GM18873 (cell line): Measurements from ENCODE around the gene SKP1.

Experiments
- ATAC-seq: cut with Tn5 transposase; IDR thresholded peaks from one replicate; pipeline ENCODE4 v1.9.1; 2021; ENCODE audit warnings: mild to moderate bottlenecking, moderate library complexity, moderate number of reproducible peaks; ENCODE audit not compliant: unreplicated experiment, low FRiP score

Gene SKP1

GRCh38 chr5:134130239-134130945 is 46.4 kb downstream of the SKP1 start:
- no peak for ATAC-seq

GRCh38 chr5:134129411-134130238 is 47.1 kb downstream of the SKP1 start:
- no peak for ATAC-seq

- no peak for ATAC-seq
Observed at GRCh38 chr5:134128648-134128995, 48.1 kb downstream of the SKP1 start.

DNA sequence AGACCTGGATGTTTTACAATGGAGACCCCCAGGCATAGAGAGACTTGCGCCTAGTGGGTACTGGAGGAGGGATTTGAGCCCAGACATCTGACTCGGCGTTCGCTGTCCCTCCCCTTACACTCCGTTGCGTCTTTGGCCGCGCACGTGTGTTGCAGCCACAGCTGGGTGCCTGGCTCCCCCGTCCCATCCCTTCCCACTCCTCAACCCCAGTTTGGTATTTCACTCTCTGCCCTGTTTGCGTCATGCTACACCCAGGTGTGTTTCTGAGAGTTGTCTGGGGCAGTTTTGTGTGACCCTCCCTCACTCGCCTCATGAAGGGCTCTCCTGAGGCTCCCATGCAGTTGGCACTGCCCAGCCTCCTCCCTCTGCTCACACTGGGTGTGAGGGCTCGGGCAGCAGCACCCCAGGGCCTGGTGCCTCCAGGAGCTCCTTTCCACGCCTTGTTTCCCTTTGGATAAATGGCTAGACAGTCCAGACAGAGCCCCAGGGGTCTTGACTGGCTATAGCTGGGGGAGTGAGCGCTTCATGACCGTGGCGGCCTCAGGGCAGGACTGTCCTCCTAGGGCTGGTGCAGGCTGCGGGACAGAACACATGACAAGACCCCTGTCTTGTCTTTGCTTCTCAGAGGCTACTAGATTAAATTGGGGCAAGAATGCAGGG is 48.6 kb downstream of the SKP1 start:
- no peak for ATAC-seq

- no peak for ATAC-seq
Observed at GRCh38 chr5:134127376-134127861, 49.3 kb downstream of the SKP1 start.

- no peak for ATAC-seq
Observed at GRCh38 chr5:134125039-134126015, 51.4 kb downstream of the SKP1 start.

- no peak for ATAC-seq
Observed at GRCh38 chr5:134124289-134125038, 52.3 kb downstream of the SKP1 start.

DNA sequence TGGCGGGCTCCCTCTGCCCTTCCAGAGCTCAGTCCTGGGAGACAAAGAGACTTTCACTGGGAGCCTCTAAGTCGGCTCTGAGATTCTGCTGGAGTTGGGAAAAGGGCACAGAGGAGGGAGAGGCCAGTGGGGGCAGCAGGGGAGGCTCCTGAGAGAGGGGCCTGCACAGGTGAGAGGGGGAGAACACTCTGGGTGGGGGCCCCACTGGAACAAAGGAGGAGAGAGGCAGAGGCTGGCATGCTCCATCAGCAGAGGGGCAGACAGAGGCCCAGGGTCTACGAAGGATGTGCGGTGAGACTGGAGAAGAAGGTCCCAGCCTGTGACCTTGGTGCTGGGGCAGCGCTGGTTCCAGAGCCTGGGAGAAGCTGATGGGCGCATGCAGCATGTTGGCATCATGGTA is 53.4 kb downstream of the SKP1 start:
- ATAC-seq = no peak

DNA sequence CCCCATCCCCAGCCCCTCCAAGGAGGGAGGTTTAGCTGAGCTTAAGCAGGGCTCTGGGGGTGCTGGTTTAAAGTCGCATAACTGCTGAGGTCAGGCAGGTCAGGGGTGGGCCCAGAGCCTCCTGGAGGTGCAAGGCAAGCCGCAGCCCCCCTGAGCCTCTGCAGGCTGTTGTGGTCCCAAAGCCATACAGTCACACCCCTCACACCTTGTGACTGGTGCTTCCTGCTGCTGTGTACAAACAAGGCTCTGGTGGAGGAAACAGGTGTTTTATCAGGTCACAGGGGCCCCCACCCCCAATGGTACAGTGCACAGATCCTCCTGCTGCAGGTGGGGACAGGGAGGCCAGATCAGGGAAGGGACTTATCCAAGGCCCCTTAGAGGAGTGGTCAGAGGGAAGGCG is 54.2 kb downstream of the SKP1 start:
- no peak for ATAC-seq

GRCh38 chr5:134120386-134121138 is 56.2 kb downstream of the SKP1 start:
- no peak for ATAC-seq

DNA sequence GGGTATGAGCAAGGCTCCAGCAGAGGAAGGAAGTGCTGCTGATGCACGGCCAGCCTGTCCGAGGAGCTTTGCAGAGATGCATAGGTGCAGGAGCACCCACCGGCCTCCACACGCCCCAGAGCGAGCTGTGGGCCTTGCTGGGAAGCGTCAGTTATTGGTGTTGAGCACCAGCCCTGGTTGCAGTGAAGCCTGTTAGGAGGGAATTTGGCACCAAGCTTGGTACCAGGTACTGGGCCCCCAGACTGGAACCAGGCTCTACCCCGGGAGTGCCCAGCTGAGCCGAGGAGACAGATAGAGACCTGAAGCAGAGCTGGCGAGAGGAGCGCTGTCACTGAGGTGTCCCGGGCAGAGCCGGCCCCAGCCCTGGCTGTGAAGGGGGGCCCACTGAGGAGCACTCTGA is 57.0 kb downstream of the SKP1 start:
- no peak for ATAC-seq

- no peak for ATAC-seq
Observed at GRCh38 chr5:134118212-134118835, 58.4 kb downstream of the SKP1 start.

GRCh38 chr5:134116789-134117761 is 59.7 kb downstream of the SKP1 start:
- no peak for ATAC-seq

DNA sequence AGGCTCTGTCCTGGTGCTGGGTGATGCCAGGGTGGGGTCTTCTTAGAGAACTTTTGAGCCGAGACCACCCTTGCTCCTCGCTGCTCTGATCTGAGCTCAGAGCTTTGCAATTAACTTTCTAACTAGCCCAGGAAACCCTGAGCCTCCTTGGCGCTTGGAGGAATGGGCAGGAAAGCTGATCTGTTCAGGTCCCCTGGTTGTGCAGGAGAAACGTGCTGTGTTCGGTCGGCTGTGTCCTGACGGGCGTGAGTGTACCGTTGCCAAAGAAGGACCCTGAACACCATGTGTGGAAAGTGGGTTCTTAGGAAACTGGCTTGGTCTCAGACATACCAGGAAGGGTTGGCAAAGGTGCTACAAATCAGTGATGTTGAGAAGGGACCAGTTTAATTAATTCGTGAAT is 60.5 kb downstream of the SKP1 start:
- no peak for ATAC-seq

- ATAC-seq = no peak
Observed at GRCh38 chr5:134115806-134116175, 61.0 kb downstream of the SKP1 start.

GRCh38 chr5:134114886-134115805 is 61.6 kb downstream of the SKP1 start:
- no peak for ATAC-seq
